Middle frontal gyrus (tissue), 1 donor: ENCODE measurements around the gene CDH19.

Experiments used
- DNase-seq: peaks from one replicate; pipeline ENCODE4 v3.0.0-alpha.2; 2015; ENCODE audit warnings: low spot score; ENCODE audit errors: extremely low spot score

CDH19 gene, protein sequence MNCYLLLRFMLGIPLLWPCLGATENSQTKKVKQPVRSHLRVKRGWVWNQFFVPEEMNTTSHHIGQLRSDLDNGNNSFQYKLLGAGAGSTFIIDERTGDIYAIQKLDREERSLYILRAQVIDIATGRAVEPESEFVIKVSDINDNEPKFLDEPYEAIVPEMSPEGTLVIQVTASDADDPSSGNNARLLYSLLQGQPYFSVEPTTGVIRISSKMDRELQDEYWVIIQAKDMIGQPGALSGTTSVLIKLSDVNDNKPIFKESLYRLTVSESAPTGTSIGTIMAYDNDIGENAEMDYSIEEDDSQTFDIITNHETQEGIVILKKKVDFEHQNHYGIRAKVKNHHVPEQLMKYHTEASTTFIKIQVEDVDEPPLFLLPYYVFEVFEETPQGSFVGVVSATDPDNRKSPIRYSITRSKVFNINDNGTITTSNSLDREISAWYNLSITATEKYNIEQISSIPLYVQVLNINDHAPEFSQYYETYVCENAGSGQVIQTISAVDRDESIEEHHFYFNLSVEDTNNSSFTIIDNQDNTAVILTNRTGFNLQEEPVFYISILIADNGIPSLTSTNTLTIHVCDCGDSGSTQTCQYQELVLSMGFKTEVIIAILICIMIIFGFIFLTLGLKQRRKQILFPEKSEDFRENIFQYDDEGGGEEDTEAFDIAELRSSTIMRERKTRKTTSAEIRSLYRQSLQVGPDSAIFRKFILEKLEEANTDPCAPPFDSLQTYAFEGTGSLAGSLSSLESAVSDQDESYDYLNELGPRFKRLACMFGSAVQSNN

DNA sequence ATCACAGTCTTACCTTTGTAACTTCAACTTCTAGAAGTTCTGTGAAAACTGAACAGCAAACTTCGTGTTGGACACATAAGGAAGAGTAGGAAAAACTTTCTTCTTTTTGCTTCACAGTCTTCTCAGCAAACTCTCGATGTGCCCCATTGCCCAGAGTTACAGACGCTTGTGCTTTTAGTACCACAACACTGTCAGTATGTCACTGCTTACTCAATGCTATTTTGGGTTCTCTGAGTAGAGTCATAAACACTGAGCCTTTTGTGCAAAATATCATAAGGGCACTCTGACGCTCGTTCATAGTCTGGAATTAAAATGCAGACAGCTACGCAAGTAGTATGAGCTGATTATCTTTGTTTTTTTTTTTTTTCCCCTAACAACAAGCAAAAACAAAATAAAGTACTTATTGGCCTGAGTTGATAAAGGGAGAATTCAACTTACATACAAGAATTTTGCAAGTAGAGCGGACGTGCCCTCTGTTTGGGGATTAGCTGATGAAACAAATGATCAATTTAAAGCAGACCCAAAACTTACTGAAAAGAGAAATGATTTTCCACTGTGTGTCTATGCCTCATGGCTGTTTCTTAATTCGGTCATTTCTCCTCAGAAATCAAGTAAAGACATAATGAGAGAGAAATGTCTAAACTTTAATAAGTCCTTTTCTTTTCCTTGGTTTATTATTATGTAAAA is at the start of gene CDH19:
CDH19 (minus strand) TSS at position 150 of the 687 bp plus-strand sequence. CDS start 31,886 bp downstream, outside the sequence.
- peak; percentile 47 for DNase-seq

GRCh38 chr18:66647671-66648070 is 43.8 kb upstream of the CDH19 start:
- DNase-seq, result no peak

DNA sequence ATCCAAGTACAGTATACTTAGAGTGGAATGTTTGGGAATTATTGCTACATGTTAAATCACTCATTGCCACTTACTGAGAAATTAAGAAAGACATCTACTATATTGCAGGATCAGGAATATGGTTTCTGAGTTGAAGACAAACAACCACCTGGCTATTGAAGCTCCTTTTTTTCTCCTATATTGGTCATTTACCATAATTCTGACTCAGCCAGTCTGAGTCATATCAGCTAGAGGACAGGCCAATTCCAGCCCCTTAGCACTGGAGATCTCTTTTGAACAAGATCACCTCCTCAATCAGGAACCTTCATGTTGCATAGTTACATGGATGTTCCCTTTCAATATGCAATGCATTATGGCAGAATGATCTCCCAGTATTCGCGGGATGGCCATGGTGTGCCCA is 42.7 kb upstream of the CDH19 start:
- no peak for DNase-seq

DNA sequence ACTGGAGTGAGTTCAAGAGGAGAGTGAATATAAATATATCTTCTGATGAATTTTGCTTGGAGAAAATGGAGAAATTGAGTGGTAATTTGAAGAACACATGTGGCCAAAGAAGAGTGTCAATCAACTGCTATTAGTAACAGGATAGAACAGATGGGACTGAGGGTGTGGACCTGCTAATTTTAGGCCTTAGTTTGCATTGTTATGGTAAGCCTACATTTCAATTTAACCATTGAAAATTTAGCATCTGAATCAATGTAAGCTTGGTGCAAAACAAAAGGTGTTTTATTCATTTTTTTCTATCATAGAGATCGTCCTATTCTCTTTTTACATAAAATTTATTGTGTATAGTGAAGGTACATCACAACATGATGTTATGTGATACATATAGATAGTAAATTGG is 42.1 kb upstream of the CDH19 start:
- no peak for DNase-seq

- no peak for DNase-seq
These were observed 37.2 kb upstream of the CDH19 start for GRCh38 chr18:66641056-66641455.

GRCh38 chr18:66640431-66640830 is 36.5 kb upstream of the CDH19 start:
- no peak for DNase-seq

DNA sequence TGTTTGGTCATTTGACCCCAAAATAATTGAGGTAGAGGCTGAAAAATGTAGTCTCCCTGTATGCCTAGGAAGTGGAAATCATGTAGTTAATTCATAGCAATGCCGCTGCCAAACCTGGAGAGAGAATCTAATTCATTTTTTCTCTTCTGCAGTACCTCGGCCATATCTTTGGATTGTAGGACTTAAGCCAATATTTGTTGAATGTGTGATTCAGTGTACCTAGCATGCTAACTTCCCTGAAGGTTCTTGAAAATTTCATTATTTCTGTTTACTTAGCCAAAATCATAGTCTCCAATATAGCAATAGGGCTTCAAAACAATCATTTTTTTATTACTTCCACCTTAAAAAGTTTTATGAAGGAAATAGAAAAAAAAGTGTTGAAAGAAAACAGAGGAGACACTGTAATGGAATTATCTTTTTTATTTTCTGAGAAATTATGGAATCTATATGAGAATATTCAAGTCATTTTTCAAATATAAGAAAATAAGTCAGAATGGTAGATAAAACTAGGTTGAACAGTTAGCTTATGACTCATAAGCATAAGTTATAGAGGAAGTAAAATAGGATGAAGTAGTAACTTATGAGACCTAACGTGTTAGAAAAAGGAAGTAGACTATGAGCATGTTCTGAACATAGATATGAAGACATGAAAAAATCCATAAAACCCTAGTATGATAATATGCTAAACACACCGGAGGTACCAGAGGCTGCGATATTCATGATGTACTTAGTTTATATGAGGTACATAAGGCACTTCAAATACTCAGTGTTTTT is 35.2 kb upstream of the CDH19 start:
- no peak for DNase-seq

- no peak for DNase-seq
These were observed 31.5 kb upstream of the CDH19 start for GRCh38 chr18:66635342-66635741.

GRCh38 chr18:66632756-66633155 is 28.9 kb upstream of the CDH19 start:
- no peak for DNase-seq

DNA sequence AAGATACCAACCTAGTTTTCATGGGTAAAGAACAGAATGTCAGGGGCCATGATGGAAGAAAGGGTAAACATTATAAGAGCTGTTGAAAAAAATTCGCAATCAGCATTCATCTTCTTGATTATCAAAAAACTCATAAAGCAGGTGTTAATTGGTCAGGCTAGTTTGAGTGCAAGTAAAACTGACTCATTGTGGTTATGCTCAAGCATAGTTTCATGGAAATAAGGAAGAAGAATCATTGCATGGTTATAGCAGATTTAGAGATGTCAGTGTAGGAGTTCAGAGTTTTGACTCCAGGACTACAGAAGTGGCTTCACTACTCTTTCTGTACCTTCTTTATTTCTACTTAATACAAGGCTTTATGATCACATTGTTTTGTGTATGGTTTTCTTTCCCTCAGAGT is 26.9 kb upstream of the CDH19 start:
- no peak for DNase-seq

GRCh38 chr18:66623821-66624220 is 19.9 kb upstream of the CDH19 start:
- DNase-seq, result no peak

DNA sequence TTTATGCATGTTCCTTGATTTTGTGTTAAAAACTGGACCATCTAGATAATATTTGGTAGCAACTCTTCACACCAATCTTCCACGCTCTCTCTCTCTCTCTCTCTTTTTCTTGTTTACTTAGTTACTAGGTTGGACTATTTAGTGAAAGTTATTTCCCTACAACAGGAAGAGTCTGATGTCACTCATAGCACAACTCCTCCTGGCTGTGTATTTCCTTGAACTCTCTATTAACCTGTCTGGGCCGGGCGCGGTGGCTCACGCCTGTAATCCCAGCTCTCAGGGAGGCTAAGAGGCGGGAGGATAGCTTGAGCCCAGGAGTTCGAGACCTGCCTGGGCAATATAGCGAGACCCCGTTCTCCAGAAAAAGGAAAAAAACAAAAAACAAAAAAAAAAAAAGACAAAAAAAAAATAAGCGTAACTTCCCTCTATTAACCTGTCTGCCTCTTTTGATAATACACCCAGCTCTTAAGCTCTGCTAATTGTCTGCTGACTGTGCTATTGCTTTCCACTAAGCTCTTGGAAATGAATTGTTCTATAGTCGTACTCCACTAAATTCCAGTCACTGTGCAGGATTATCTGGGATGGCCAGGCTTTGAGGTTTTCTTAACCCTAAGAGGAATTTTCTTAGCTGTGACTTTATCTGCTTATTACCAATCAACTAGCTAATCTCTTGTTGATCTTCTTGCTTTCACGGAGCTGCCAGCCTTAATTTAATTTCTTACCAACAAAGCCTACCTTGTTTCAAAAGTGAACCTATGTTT is 18.1 kb upstream of the CDH19 start:
- no peak for DNase-seq

- no peak for DNase-seq
These were observed 12.7 kb upstream of the CDH19 start for GRCh38 chr18:66616523-66616983.

DNA sequence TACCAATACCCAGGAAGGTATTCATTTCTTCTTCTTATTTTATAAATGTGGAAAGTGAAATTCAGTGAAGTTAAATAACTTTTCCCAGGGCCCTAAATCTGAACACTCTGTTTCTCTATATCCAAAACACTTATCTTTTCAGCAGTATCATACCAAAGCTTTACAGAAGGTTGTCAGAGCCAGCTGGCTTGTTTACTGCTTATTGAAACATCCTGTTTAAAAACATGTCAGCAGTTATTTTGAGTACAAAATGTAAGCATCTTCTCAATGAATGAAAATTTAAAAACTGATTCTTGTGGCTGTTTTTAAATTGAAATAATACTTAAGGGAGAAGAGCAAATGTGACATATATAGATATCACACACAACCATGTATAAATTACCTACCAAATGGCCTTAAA is 11.3 kb upstream of the CDH19 start:
- no peak for DNase-seq

- DNase-seq, result no peak
These were observed 3.7 kb upstream of the CDH19 start for GRCh38 chr18:66607632-66608031.

DNA sequence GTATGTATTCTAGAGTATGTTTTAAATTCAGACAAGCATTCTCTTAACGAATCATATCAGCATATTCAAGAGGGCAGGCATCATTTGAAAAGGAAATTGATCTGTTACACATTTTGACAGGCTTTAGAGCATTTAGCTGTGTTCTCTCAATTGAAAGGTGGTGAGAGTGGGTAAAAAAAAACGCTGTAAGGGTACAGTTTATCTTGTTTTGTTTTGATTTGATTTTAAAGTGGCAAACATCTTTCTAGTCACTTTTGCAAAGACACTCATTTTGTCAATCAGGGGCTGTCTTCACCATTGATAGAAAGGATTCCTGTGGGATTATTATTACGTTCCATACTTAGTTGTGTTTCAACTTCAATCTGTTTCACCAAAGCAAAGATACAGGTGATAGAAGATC is 2.2 kb downstream of the CDH19 start:
- no peak for DNase-seq

DNA sequence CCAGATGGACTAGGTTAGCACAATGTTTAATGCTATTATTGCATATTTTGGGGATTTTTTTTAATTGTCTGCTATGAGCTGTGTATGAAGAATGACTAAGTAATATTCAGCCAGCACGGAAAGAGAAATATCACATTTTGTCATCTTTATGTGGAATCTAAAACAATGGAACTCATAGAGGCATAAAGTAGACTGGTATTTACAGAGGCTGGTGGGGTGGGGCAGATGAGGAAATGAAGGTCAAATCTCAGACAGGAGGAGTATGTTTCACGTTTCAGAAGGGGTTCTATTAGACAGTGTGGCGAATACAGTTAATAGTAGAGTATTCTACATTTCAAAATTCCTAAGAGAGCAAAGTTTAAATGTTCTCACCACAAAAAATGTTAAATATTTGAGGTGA is 4.7 kb downstream of the CDH19 start:
- no peak for DNase-seq

GRCh38 chr18:66587430-66587829 is 16.5 kb downstream of the CDH19 start:
- no peak for DNase-seq

DNA sequence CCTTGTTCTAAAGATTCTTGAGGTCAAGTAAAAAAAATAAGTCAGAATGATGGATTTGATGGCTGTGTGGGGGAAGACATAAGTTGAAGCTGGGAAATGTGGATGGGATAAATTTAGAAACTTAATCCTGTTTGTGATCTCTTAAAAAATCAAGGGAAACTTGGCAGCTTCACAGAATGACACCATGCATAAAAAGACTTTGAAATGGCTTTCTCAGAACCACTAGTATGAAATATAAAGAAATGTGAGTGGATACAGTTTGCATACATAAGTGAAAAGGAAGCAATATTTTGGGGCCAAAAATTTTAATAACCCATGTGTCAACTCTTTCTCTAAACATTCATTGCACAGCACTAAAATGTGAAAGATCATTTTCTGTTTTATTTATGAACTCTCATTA is 21.7 kb downstream of the CDH19 start:
- no peak for DNase-seq

DNA sequence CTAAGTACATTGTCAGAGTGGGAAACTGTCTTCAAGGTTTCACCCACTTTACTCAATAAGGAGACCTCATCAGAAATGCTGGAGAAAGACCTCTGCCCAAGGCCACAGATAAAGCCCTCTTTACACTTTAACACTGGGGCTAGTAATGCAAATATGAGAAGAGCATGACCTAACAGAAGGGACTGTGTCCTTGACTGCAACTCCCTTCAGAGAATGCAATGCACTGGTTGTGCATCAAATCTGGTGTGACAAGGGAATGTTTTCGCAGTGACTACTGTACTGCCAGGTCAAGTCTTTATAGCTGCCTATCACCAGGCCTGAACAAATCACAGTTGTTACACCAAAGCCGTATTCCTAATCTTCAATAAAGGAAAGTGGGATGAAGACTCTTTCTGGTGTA is 28.6 kb downstream of the CDH19 start:
- DNase-seq, result no peak

DNA sequence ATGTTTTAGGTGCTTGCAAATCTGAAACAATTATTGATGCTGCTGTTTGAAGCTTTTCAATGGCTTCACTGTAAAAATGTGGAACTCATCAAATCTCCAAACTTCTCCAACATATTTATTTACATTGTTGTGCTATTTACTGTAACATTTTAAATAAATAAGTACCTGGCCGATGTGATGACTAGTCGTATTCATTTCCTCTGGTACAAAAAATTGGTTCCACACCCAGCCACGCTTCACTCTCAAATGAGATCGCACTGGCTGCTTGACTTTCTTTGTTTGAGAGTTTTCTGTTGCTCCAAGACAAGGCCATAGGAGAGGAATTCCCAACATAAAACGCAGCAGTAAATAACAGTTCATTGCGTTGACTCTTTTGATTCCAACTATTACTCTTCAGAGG is 32.0 kb downstream of the CDH19 start:
- no peak for DNase-seq
